GM19035 (cell line): ENCODE measurements around the gene LAT.
A peak's percentile ranks its signal among the peaks of the same experiment; 100 is the strongest.
"Not testable (repeated sequence)": the region's sequence is repeated elsewhere in the genome, so short reads cannot be mapped to it uniquely, and the experiment has no call there.

ENCODE experiments used
- ATAC-seq: cut with Tn5 transposase; IDR thresholded peaks from one replicate; pipeline ENCODE4 v1.9.1; 2021; ENCODE audit not compliant: unreplicated experiment

The LAT gene

GRCh38 chr16:28984619-28985135 lies at the start of gene LAT:
Gene LAT (plus strand): TSS chr16:28985052. CDS start chr16:28985418, 366 bp downstream.
- ATAC-seq = no peak

- no peak for ATAC-seq
Observed at GRCh38 chr16:28935346-28935745, 49.5 kb upstream of the LAT start.

- peak; percentile 76 for ATAC-seq
Observed at GRCh38 chr16:28935924-28936783, 48.7 kb upstream of the LAT start.

GRCh38 chr16:28936784-28937155 lies 48.1 kb upstream of the LAT start:
- ATAC-seq = no peak

- no peak for ATAC-seq
Observed at GRCh38 chr16:28937222-28937876, 47.5 kb upstream of the LAT start.

- ATAC-seq = no peak
Observed at GRCh38 chr16:28938721-28939120, 46.1 kb upstream of the LAT start.

GRCh38 chr16:28939825-28940224 lies 45.0 kb upstream of the LAT start:
- ATAC-seq = not testable (repeated sequence)

- ATAC-seq = no peak
Observed at GRCh38 chr16:28943281-28943680, 41.6 kb upstream of the LAT start.

GRCh38 chr16:28946681-28947080 lies 38.2 kb upstream of the LAT start:
- no peak for ATAC-seq

GRCh38 chr16:28950648-28951409 lies 34.0 kb upstream of the LAT start, which contains the start of gene NFATC2IP:
Gene NFATC2IP (plus strand): TSS chr16:28950937. CDS start chr16:28951012, 75 bp downstream.
- peak; percentile 94 for ATAC-seq

- ATAC-seq = no peak
Observed at GRCh38 chr16:28951410-28951943, 33.4 kb upstream of the LAT start.

GRCh38 chr16:28958216-28958615 lies 26.6 kb upstream of the LAT start:
- ATAC-seq = no peak

- no peak for ATAC-seq
Observed at GRCh38 chr16:28958836-28959235, 26.0 kb upstream of the LAT start.

GRCh38 chr16:28964072-28964471 lies 20.8 kb upstream of the LAT start:
- no peak for ATAC-seq

- no peak for ATAC-seq
Observed at GRCh38 chr16:28964496-28964895, 20.4 kb upstream of the LAT start.

- no peak for ATAC-seq
Observed at GRCh38 chr16:28967156-28967555, 17.7 kb upstream of the LAT start.

- not testable (repeated sequence) for ATAC-seq
Observed at GRCh38 chr16:28969696-28970095, 15.2 kb upstream of the LAT start.

GRCh38 chr16:28974007-28974436 lies 10.8 kb upstream of the LAT start:
- peak; percentile 18 for ATAC-seq

- ATAC-seq = peak; percentile 90
Observed at GRCh38 chr16:28974437-28975157, 10.3 kb upstream of the LAT start, which contains the start of gene SPNS1. Gene SPNS1 (plus strand): TSS chr16:28974778. CDS start chr16:28975152, 374 bp downstream.

GRCh38 chr16:28975158-28975599 lies 9.7 kb upstream of the LAT start:
- peak; percentile 16 for ATAC-seq
